ENCODE results near the gene ATG16L2.
"Not testable (repeated sequence)": the region's sequence is repeated elsewhere in the genome, so short reads cannot be mapped to it uniquely, and the experiment has no call there.

Gene ATG16L2

GRCh38 chr11:72779495-72780128 is 34.6 kb upstream of the ATG16L2 start:
- DNase-seq: no peak

- DNase-seq: no peak
Observed at GRCh38 chr11:72780296-72781062, 33.7 kb upstream of the ATG16L2 start.

GRCh38 chr11:72781063-72781312 is 33.2 kb upstream of the ATG16L2 start:
- DNase-seq: no peak

- peak; percentile 42 for DNase-seq
Observed at GRCh38 chr11:72781313-72782080, 32.7 kb upstream of the ATG16L2 start.

- no peak for DNase-seq
Observed at GRCh38 chr11:72782081-72782920, 31.9 kb upstream of the ATG16L2 start.

GRCh38 chr11:72783144-72783905 is 30.9 kb upstream of the ATG16L2 start:
- no peak for DNase-seq

GRCh38 chr11:72784662-72785061 is 29.5 kb upstream of the ATG16L2 start:
- DNase-seq: no peak

- no peak for DNase-seq
Observed at GRCh38 chr11:72786305-72787215, 27.7 kb upstream of the ATG16L2 start.

- DNase-seq: no peak
Observed at GRCh38 chr11:72787216-72788104, 26.8 kb upstream of the ATG16L2 start.

- DNase-seq: no peak
Observed at GRCh38 chr11:72788241-72788640, 26.0 kb upstream of the ATG16L2 start.

- no peak for DNase-seq
Observed at GRCh38 chr11:72789493-72790131, 24.6 kb upstream of the ATG16L2 start.

GRCh38 chr11:72791228-72791627 is 23.0 kb upstream of the ATG16L2 start:
- DNase-seq: not testable (repeated sequence)

GRCh38 chr11:72792437-72793021 is 21.7 kb upstream of the ATG16L2 start:
- DNase-seq: no peak

GRCh38 chr11:72793076-72793424 is 21.2 kb upstream of the ATG16L2 start:
- DNase-seq: no peak

- DNase-seq: peak; percentile 93
Observed at GRCh38 chr11:72793425-72794367, 20.5 kb upstream of the ATG16L2 start, which contains the start of gene STARD10. STARD10 (minus strand) TSS chr11:72794047; CDS start chr11:72781181, 12,866 bp downstream.

GRCh38 chr11:72798361-72798760 is 15.8 kb upstream of the ATG16L2 start:
- no peak for DNase-seq

GRCh38 chr11:72799441-72799840 is 14.8 kb upstream of the ATG16L2 start:
- DNase-seq: no peak

- DNase-seq: no peak
Observed at GRCh38 chr11:72802822-72803221, 11.4 kb upstream of the ATG16L2 start.
